A549 (cell line): ENCODE measurements around the gene REN.

ENCODE experiments used
- CEBPB ChIP-seq, 2 experiments: fragments of >200 bp in 1 of 2; sonication (Bioruptor Twin) in 1 of 2; formaldehyde crosslinking in 1 of 2; IDR thresholded peaks; 2 replicates each; pipeline ENCODE4 v1.6.1; 2012 to 2016
- CTCF ChIP-seq: fragments of >200 bp; sonication (Bioruptor Twin); formaldehyde crosslinking; IDR thresholded peaks from 3 replicates; pipeline ENCODE4 v1.5.1; 2016
- EHMT2 ChIP-seq: fragments of 200-600 bp; sonication (generic); IDR thresholded peaks from 2 replicates; pipeline ENCODE4 v1.6.1; 2016; ENCODE audit warnings: antibody characterized with exemption, low read depth, mild to moderate bottlenecking, moderate library complexity
- ESRRA ChIP-seq: fragments of 150-350 bp; IDR thresholded peaks from 2 replicates; pipeline ENCODE4 v1.6.1; 2014; ENCODE audit warnings: mild to moderate bottlenecking, low read length, borderline replicate concordance
- FOSL2 ChIP-seq, 2 experiments: fragments of 450-650 bp in 1 of 2; fragments of >200 bp in 1 of 2; sonication (Bioruptor Twin) in 1 of 2; formaldehyde crosslinking; IDR thresholded peaks; 2 replicates each; pipeline versions ENCODE4 v1.5.0 to v1.6.1; 2016 to 2020; ENCODE audit warnings: mild to moderate bottlenecking in 1 of 2, moderate library complexity in 1 of 2
- JUNB ChIP-seq: fragments of >200 bp; sonication (Bioruptor Twin); formaldehyde crosslinking; IDR thresholded peaks from 2 replicates; pipeline ENCODE4 v1.6.1; 2016
- MYC ChIP-seq: IDR thresholded peaks from 2 replicates; pipeline ENCODE4 v1.6.1; 2012; ENCODE audit warnings: mild to moderate bottlenecking, inconsistent platforms, low read length, improper control_type of control experiment, borderline replicate concordance
- NPAS2 ChIP-seq: fragments of 250-450 bp; sonication (Bioruptor Pico); IDR thresholded peaks from 2 replicates; pipeline ENCODE4 v1.8.0; 2022; ENCODE audit warnings: mild to moderate bottlenecking, moderate library complexity, borderline replicate concordance
- POLR2A ChIP-seq: IDR thresholded peaks from 2 replicates; pipeline ENCODE4 v1.6.1; 2012; ENCODE audit warnings: mild to moderate bottlenecking, low read length
- RCOR1 ChIP-seq: fragments of 150-350 bp; IDR thresholded peaks from 2 replicates; pipeline ENCODE4 v1.6.1; 2014; ENCODE audit warnings: antibody characterized with exemption, low read length, low read depth
- SREBF2 ChIP-seq: fragments of 450-650 bp; IDR thresholded peaks from 2 replicates; pipeline ENCODE4 v1.6.1; 2014; ENCODE audit warnings: mild to moderate bottlenecking, moderate library complexity
- TP53 ChIP-seq: fragments of 250-450 bp; sonication (Bioruptor Pico); IDR thresholded peaks from 2 replicates; pipeline ENCODE4 v1.5.0; 2021; ENCODE audit warnings: mild to moderate bottlenecking, moderate library complexity

- no peak for TF ChIP-seq ESRRA
- TF ChIP-seq EHMT2: no peak
- TF ChIP-seq POLR2A: no peak
- TF ChIP-seq NPAS2: no peak
- no peak for TF ChIP-seq CTCF
- TF ChIP-seq JUNB: no peak
- TF ChIP-seq RCOR1: no peak
- TF ChIP-seq CEBPB (IDR thresholded peaks at IDR 0.05): no peak
- no peak for TF ChIP-seq TP53 (CRISPR knock-in tag)
- no peak for TF ChIP-seq SREBF2
- no peak for TF ChIP-seq MYC
- TF ChIP-seq FOSL2 (IDR thresholded peaks at IDR 0.05): no peak
- no peak for TF ChIP-seq FOSL2 (CRISPR knock-in tag; IDR thresholded peaks at IDR 0.05)
Measured at GRCh38 chr1:204149635-204150565, 16.2 kb downstream of the REN start.
